B cell (primary cell): ENCODE data around the gene ZNF771. TPM values are rescaled to one million over a fixed set of nuclear protein-coding genes. Genes with fewer than 3 reads are reported as not detected.
A peak's percentile ranks its signal among the peaks of the same experiment; 100 is the strongest.

Experiments used
- ATAC-seq: fragments of 200-7000 bp; cut with Tn5 transposase; one replicate; pipeline ENCODE4 v1.10.0; 2021; ENCODE audit warnings: low read depth, mild to moderate bottlenecking, moderate number of reproducible peaks, moderate library complexity
- CTCF ChIA-PET: fragments of 350-600 bp; sonication (Branson Sonifier 250); formaldehyde crosslinking; loops from one replicate; lab custom pipeline; 2021; ENCODE audit warnings: antibody characterized with exemption, inconsistent platforms; lab: Charles Lee
- POLR2A ChIA-PET: fragments of 350-600 bp; sonication (Branson Sonifier 250); formaldehyde crosslinking; loops from one replicate; lab custom pipeline; 2021; ENCODE audit warnings: antibody characterized with exemption; lab: Charles Lee
- DNase-seq: peaks from one replicate; pipeline ENCODE4 v3.0.0; 2013
- H2AFZ ChIP-seq: 2 replicates; pipeline ENCODE4 v1.6.1; 2012; ENCODE audit warnings: mild to moderate bottlenecking, low read depth, low read length; ENCODE audit not compliant: insufficient read depth, poor library complexity, severe bottlenecking
- H3K27ac ChIP-seq, 2 donors: 1 replicate in 1 of 2; 2 replicates in 1 of 2; pipeline ENCODE4 v1.5.1; 2012 to 2013; ENCODE audit warnings: low read length in 2 of 2, mild to moderate bottlenecking in 2 of 2, moderate library complexity in 1 of 2
- H3K27me3 ChIP-seq, 4 experiments: fragments of 200-600 bp in 1 of 4; sonication (generic) in 1 of 4; replicated peaks in 1 of 4; 1 replicate in 2 of 4; 2 replicates in 2 of 4; pipeline versions ENCODE4 v1.6.1 to v1.7.0; 2013 to 2016; ENCODE audit warnings: low read length in 3 of 4, mild to moderate bottlenecking in 2 of 4, mixed read lengths in 1 of 4, moderate library complexity in 1 of 4; ENCODE audit not compliant: insufficient read depth in 4 of 4, control insufficient read depth in 3 of 4; ENCODE audit errors: control extremely low read depth in 1 of 4
- H3K36me3 ChIP-seq, 2 experiments: replicated peaks in 1 of 2; 1 replicate in 1 of 2; 2 replicates in 1 of 2; pipeline versions ENCODE4 v1.6.1 to v1.7.1; 2013; ENCODE audit warnings: low read length in 1 of 2; ENCODE audit not compliant: insufficient read depth in 2 of 2, control insufficient read depth in 1 of 2; ENCODE audit errors: control extremely low read depth in 1 of 2, extremely low read depth in 1 of 2
- H3K4me1 ChIP-seq, 2 donors: fragments of 200-600 bp in 1 of 2; sonication (generic) in 1 of 2; 1 replicate in 1 of 2; 2 replicates in 1 of 2; pipeline versions ENCODE4 v1.5.1 to v1.6.1; 2013 to 2017; ENCODE audit warnings: low read length in 2 of 2; ENCODE audit not compliant: control insufficient read depth in 2 of 2, insufficient read depth in 2 of 2
- H3K4me2 ChIP-seq: replicated peaks from 2 replicates; pipeline ENCODE3; 2012; ENCODE audit warnings: mild to moderate bottlenecking, low read depth, low read length; ENCODE audit not compliant: poor library complexity, severe bottlenecking
- H3K4me3 ChIP-seq, 5 experiments: fragments of 200-600 bp in 1 of 5; sonication (generic) in 1 of 5; 1 replicate in 3 of 5; 2 replicates in 2 of 5; pipeline versions ENCODE4 v1.5.1 to v1.7.0; 2011 to 2016; ENCODE audit warnings: low read length in 4 of 5, mild to moderate bottlenecking in 4 of 5, low read depth in 2 of 5, control low read depth in 1 of 5, moderate library complexity in 1 of 5; ENCODE audit not compliant: insufficient read depth in 1 of 5; ENCODE audit errors: control extremely low read depth in 1 of 5, extremely low read depth in 1 of 5
- H3K79me2 ChIP-seq: fragments of 200-600 bp; sonication (generic); one replicate; pipeline ENCODE4 v1.6.0; 2016; ENCODE audit warnings: low read length; ENCODE audit not compliant: control insufficient read depth, insufficient read depth
- H3K9ac ChIP-seq: fragments of 200-600 bp; sonication (generic); 2 replicates; pipeline ENCODE4 v1.6.1; 2017; ENCODE audit warnings: mild to moderate bottlenecking, low read length, moderate library complexity
- H3K9me3 ChIP-seq, 3 donors: one replicate each; pipeline versions ENCODE4 v1.6.1 to v1.7.1; 2013; ENCODE audit warnings: low read length in 2 of 3; ENCODE audit not compliant: control insufficient read depth in 2 of 3, insufficient read depth in 1 of 3; ENCODE audit errors: control extremely low read depth in 1 of 3
- H4K20me1 ChIP-seq: 2 replicates; pipeline ENCODE4 v1.6.0; 2012; ENCODE audit warnings: mild to moderate bottlenecking, low read length; ENCODE audit not compliant: insufficient read depth, control insufficient read depth, poor library complexity, severe bottlenecking
- H3K27ac Mint-ChIP-seq: one replicate; pipeline ENCODE4 v1.8.0; 2021; ENCODE audit warnings: mixed read lengths
- H3K27me3 Mint-ChIP-seq: one replicate; pipeline ENCODE4 v1.8.0; 2021; ENCODE audit warnings: mixed read lengths
- H3K4me1 Mint-ChIP-seq: one replicate; pipeline ENCODE4 v1.8.0; 2021; ENCODE audit warnings: mixed read lengths
- H3K4me3 Mint-ChIP-seq: one replicate; pipeline ENCODE4 v1.8.0; 2021; ENCODE audit warnings: mixed read lengths
- H3K9me3 Mint-ChIP-seq: one replicate; pipeline ENCODE4 v1.8.0; 2022; ENCODE audit warnings: mixed read lengths; ENCODE audit not compliant: insufficient read depth
- CTCF ChIP-seq: fragments of 200-600 bp; IDR thresholded peaks from one replicate; pipeline ENCODE4 v1.8.0; 2022; ENCODE audit warnings: antibody characterized with exemption, mild to moderate bottlenecking
- EZH2 ChIP-seq: IDR thresholded peaks from 2 replicates; pipeline ENCODE4 v1.6.1; 2012; ENCODE audit warnings: borderline replicate concordance, low read depth, mild to moderate bottlenecking, moderate library complexity, low read length; ENCODE audit not compliant: insufficient read depth, poor library complexity, severe bottlenecking
- WGBS: methylation state at CpG from one replicate; pipeline ENCODE4 v1.1.5; 2013; ENCODE audit warnings: missing lambda C conversion rate; ENCODE audit not compliant: insufficient coverage; 5-methylcytosine and 5-hydroxymethylcytosine counted together
- intact Hi-C: fragments of 100-400 bp; cut with micrococcal nuclease; formaldehyde crosslinking; loops from one replicate; pipeline ENCODE4 v1.10.0; 2022
- polyA plus RNA-seq: library from polyadenylated mRNA; depleted of rRNA; stranded (reverse); fragments of >200 nt; gene quantifications from 2 replicates; pipeline ENCODE4 v1.2.3, GENCODE V29; 2012
- total RNA-seq, 2 donors: library from RNA; stranded (reverse); fragments of 120-200 nt in 1 of 2; gene quantifications; 1 replicate in 1 of 2; 2 replicates in 1 of 2; pipeline versions ENCODE4 v1.2.3 to v1.2.4, GENCODE V29; 2013 to 2022

Gene ZNF771
- total and polyA plus RNA-seq, 2 donors (not counting 1 experiment from before 2014, with no cell fraction given): 4.1 to 6.6 TPM

- peaks cover 25% of the 10 kb centered on the region for H4K20me1 ChIP-seq
- H3K27ac Mint-ChIP-seq: no peak overlapping the region
- H3K4me3 Mint-ChIP-seq: peak overlapping the region; percentile 45
- DNase-seq: no peak
- no peak overlapping the region for H3K27ac ChIP-seq
- H3K9me3 Mint-ChIP-seq: no peaks in the 10 kb centered on the region
- TF ChIP-seq CTCF (no peak), EZH2 (no peak)
- H3K36me3 ChIP-seq: peaks cover 0 to 16% of the 10 kb centered on the region in 2 experiments
- POLR2A ChIA-PET: interaction anchor here (0.6 to 1.4 kb wide), 4 partner anchors 8 to 234 kb away, joined by 4 to 6 read pairs (median 4); partner anchors contain the start of gene ZNF771
- H3K9me3 ChIP-seq: no peaks in the 10 kb centered on the region
- no peak overlapping the region for H3K4me3 ChIP-seq
- H3K27me3 ChIP-seq: no peaks in the 10 kb centered on the region
- no peak overlapping the region for H3K4me2 ChIP-seq
- intact Hi-C loops: loop anchor here (10.0 kb wide), 1 partner anchor 534 kb away; the partner anchor contains the start of gene CDIPT
- peaks cover 16 to 39% of the 10 kb centered on the region in 2 donors for H3K4me1 ChIP-seq
- CTCF ChIA-PET: interaction anchor here (2.2 to 5.0 kb wide), 2 partner anchors 10 to 16 kb away, joined by 5 to 65 read pairs; partner anchors contain the start of genes SEPTIN1 and ZNF771
- H3K27me3 Mint-ChIP-seq: peaks cover 4% of the 10 kb centered on the region
- no peak overlapping the region for H2AFZ ChIP-seq
- 85% methylated on average over 23 of the region's 23 CpGs for WGBS
- H3K79me2 ChIP-seq: peaks cover 30% of the 10 kb centered on the region
- H3K4me1 Mint-ChIP-seq: peaks cover 30% of the 10 kb centered on the region
- no peak for ATAC-seq
- H3K9ac ChIP-seq: no peak overlapping the region
These were observed 8.6 kb upstream of the ZNF771 start for GRCh38 chr16:30398661-30399434.
